ENCODE data around the gene PCDHB16.
"Not testable (repeated sequence)": the region's sequence is repeated elsewhere in the genome, so short reads cannot be mapped to it uniquely, and the experiment has no call there.

- not testable (repeated sequence) for TF ChIP-seq BHLHE40 (IDR thresholded peaks at IDR 0.05; ENCODE audit: low read depth, low read length); CEBPB (IDR thresholded peaks at IDR 0.05; ENCODE audit: low read depth, low read length); CTCF (conservative IDR thresholded peaks at IDR 0.05; ENCODE audit: low read depth, low read length); ELK1 (IDR thresholded peaks at IDR 0.05; ENCODE audit: borderline replicate concordance, low read depth, low read length); MAZ (IDR thresholded peaks at IDR 0.05; ENCODE audit: borderline replicate concordance, low read depth, low read length); POLR2A (IDR thresholded peaks at IDR 0.05; ENCODE audit: low read depth, low read length); RFX5 (IDR thresholded peaks at IDR 0.05; ENCODE audit: low read depth, low read length); SMC3 (IDR thresholded peaks at IDR 0.05; ENCODE audit: low read depth, low read length); RCOR1 (IDR thresholded peaks at IDR 0.05; ENCODE audit: insufficient replicate concordance, low read length); CHD1 (IDR thresholded peaks at IDR 0.05; ENCODE audit: low read depth, low read length); RAD21 (IDR thresholded peaks at IDR 0.05; ENCODE audit: low read length); MAFK (IDR thresholded peaks at IDR 0.05; ENCODE audit: low read depth, low read length)
Observed at GRCh38 chr5:141137346-141137745, 44.8 kb upstream of the PCDHB16 start.

All from IMR-90 (cell line).